A673 (cell line): Measurements from ENCODE around the gene SLX9. TPM values are rescaled to one million over a fixed set of nuclear protein-coding genes. Genes with fewer than 3 reads are reported as not detected.

Experiments used
- BruUV-seq: library from RNA; stranded (reverse); fragments of 400-500 nt; replicated peaks from 2 replicates; lab custom pipeline; 2021; lab: Mats Ljungman, UMichigan
- CTCF ChIA-PET: fragments of 300-600 bp; sonication (Branson Sonifier 250); formaldehyde crosslinking; loops from one replicate; lab custom pipeline; 2022; ENCODE audit warnings: antibody characterized with exemption; lab: Charles Lee
- POLR2A ChIA-PET: fragments of 300-600 bp; sonication (Branson Sonifier 250); formaldehyde crosslinking; loops from one replicate; lab custom pipeline; 2022; ENCODE audit warnings: antibody characterized with exemption; ENCODE audit not compliant: low non-redundant PET; lab: Charles Lee
- DNase-seq: peaks from one replicate; pipeline ENCODE4 v3.0.0-alpha.2; 2015; ENCODE audit warnings: low spot score
- H3K27ac ChIP-seq: fragments of 200-600 bp; sonication (generic); 2 replicates; pipeline ENCODE4 v1.5.1; 2016; ENCODE audit warnings: mixed run types, low read depth, mild to moderate bottlenecking, mixed read lengths, antibody characterized with exemption, low read length; ENCODE audit not compliant: poor library complexity, severe bottlenecking
- H3K27me3 ChIP-seq: fragments of 200-600 bp; sonication (generic); replicated peaks from 2 replicates; pipeline ENCODE4 v1.6.1; 2017; ENCODE audit warnings: mixed run types, low read depth, mild to moderate bottlenecking, mixed read lengths, antibody characterized with exemption, low read length; ENCODE audit not compliant: insufficient read depth, poor library complexity
- H3K36me3 ChIP-seq: fragments of 200-600 bp; sonication (generic); 2 replicates; pipeline ENCODE4 v1.6.1; 2016; ENCODE audit warnings: mixed run types, mild to moderate bottlenecking, mixed read lengths, antibody characterized with exemption, low read length; ENCODE audit not compliant: insufficient read depth, poor library complexity, severe bottlenecking
- H3K4me1 ChIP-seq: fragments of 200-600 bp; sonication (generic); 2 replicates; pipeline ENCODE4 v1.6.1; 2017; ENCODE audit warnings: mixed run types, mild to moderate bottlenecking, mixed read lengths, antibody characterized with exemption, low read length; ENCODE audit not compliant: insufficient read depth, poor library complexity, severe bottlenecking
- H3K4me3 ChIP-seq: fragments of 200-600 bp; sonication (generic); 2 replicates; pipeline ENCODE4 v1.5.1; 2016; ENCODE audit warnings: low read depth, mixed run types, mild to moderate bottlenecking, mixed read lengths, low read length; ENCODE audit not compliant: poor library complexity, severe bottlenecking
- H3K9me3 ChIP-seq: fragments of 200-600 bp; sonication (generic); 2 replicates; pipeline ENCODE4 v1.6.1; 2016; ENCODE audit warnings: mixed run types, low read depth, mild to moderate bottlenecking, mixed read lengths, antibody characterized with exemption, low read length; ENCODE audit not compliant: poor library complexity, severe bottlenecking
- CTCF ChIP-seq: fragments of 300-800, 200-600 bp; sonication (generic); conservative IDR thresholded peaks from 2 replicates; pipeline ENCODE4 v1.5.1; 2017; ENCODE audit warnings: low read depth, mild to moderate bottlenecking, antibody characterized with exemption, low read length, moderate library complexity, mixed read lengths
- EZH2 ChIP-seq: fragments of 200-600 bp; sonication (generic); IDR thresholded peaks from 2 replicates; pipeline ENCODE4 v1.6.1; 2017; ENCODE audit warnings: borderline replicate concordance, low read depth, mild to moderate bottlenecking, mixed read lengths, antibody characterized with exemption, low read length; ENCODE audit not compliant: poor library complexity, severe bottlenecking
- intact Hi-C: fragments of 100-400 bp; cut with micrococcal nuclease; formaldehyde crosslinking; loops from one replicate; pipeline ENCODE4 v1.10.0; 2022; ENCODE audit not compliant: unreplicated experiment
- total RNA-seq: library from RNA; stranded (reverse); gene quantifications from 2 replicates; pipeline ENCODE4 v1.2.3, GENCODE V29; 2021

Gene SLX9
- total RNA-seq, 1 experiment from 2014 or later = 114 TPM

DNA sequence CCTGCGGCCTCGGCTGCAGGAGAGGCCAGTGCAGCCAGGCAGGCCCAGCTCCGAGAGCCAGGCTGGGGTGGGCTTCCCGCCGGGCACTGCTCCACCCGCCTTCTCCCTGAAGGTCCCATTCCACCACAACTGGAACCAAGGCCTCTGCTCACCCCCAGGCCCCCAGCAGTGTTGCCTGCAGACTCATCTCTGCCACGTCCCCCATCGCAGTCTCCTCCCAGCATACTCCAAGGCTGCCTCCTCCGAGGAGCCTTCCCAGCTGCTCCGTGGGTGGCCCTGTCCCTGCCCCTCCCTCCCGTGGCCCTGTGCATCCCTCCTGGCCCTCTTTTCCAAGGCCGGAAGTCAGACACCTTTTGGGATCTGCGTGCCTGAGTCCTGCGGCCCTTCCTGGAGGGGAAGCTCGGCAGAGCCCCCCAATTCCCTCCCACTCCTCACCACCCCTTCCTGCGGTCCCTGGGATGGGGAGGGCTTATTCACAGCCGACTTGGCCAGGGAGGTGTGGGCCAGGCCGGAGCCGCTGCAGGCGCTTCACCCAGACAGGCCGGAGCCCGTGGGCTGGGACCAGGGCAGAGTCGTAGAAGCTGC, 47.6 kb downstream of the SLX9 start:
- BruUV-seq = no TSS peak
- Histone ChIP-seq H3K27ac (no peak overlapping the region), H3K9me3 (no peaks in the 10 kb centered on the region), H3K36me3 (no peaks in the 10 kb centered on the region), H3K27me3 (no peaks in the 10 kb centered on the region), H3K4me3 (no peak overlapping the region), H3K4me1 (no peaks in the 10 kb centered on the region)
- TF ChIP-seq EZH2 (no peak), CTCF (no peak)
- no peak for DNase-seq
- POLR2A ChIA-PET = no interaction called here
- CTCF ChIA-PET = no interaction called here
- intact Hi-C loops = no loop called here

GRCh38 chr21:44987886-44988606, 48.2 kb downstream of the SLX9 start:
- BruUV-seq = no TSS peak
- Histone ChIP-seq H3K4me3 (no peak overlapping the region), H3K27ac (no peak overlapping the region), H3K36me3 (no peaks in the 10 kb centered on the region), H3K4me1 (no peaks in the 10 kb centered on the region), H3K9me3 (no peaks in the 10 kb centered on the region), H3K27me3 (no peaks in the 10 kb centered on the region)
- no peak for TF ChIP-seq CTCF
- no peak for TF ChIP-seq EZH2
- POLR2A ChIA-PET = no interaction called here
- no peak for DNase-seq
- CTCF ChIA-PET = no interaction called here
- intact Hi-C loops = no loop called here

DNA sequence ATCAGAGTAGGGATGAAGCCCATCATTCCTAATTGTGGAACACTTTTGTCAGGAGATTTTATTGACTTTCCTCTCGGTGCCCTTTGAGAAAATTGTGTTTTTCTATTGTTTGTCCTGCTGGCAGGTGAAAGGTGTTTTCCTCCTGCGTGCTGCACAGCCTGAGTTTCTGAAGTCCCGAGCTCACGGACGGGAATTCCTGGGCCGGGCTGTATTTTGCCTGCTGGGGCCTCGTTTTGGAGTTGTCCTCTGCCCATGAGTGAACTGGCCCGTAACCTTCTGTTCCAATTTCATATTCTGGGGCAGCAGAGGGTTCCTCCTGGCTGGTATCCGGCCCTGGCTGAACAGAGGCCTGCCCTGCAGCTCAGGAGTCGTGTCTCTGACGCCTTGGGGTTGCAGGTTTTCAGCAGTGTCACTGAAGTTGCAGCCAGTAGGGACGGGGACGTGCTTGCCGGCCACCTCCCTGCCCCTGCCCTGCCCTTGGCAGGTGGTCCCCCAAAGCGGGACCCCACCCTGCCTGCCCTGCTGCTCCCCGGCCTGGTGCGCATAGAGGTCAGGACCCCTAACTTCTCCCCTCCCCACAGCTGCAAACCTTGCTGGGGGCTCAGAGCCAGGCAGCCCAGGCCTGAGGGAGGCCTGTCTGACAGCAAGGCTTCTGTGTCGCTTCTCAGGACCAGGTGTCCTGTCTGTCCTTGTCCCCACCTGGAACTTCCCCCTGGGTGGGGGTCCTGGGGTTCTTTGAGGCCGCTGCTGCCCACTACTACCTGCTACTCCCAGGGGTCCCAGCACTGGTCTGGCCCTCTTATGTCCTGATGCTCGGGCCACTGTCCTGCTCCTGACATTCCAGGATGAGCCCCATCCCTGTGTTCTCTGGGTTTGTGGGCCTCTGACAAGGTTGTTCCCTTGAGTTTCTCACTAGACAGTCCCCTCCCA, 49.0 kb downstream of the SLX9 start:
- Histone ChIP-seq H3K9me3 (no peaks in the 10 kb centered on the region), H3K27ac (no peak overlapping the region), H3K4me1 (no peaks in the 10 kb centered on the region), H3K27me3 (no peaks in the 10 kb centered on the region), H3K36me3 (no peaks in the 10 kb centered on the region), H3K4me3 (no peak overlapping the region)
- TF ChIP-seq CTCF (no peak), EZH2 (no peak)
- no TSS peak for BruUV-seq
- ChIA-PET POLR2A (no interaction called here), CTCF (no interaction called here)
- DNase-seq = no peak
- intact Hi-C loops = no loop called here
